ENCODE results near the gene PARP3.

The PARP3 gene

DNA sequence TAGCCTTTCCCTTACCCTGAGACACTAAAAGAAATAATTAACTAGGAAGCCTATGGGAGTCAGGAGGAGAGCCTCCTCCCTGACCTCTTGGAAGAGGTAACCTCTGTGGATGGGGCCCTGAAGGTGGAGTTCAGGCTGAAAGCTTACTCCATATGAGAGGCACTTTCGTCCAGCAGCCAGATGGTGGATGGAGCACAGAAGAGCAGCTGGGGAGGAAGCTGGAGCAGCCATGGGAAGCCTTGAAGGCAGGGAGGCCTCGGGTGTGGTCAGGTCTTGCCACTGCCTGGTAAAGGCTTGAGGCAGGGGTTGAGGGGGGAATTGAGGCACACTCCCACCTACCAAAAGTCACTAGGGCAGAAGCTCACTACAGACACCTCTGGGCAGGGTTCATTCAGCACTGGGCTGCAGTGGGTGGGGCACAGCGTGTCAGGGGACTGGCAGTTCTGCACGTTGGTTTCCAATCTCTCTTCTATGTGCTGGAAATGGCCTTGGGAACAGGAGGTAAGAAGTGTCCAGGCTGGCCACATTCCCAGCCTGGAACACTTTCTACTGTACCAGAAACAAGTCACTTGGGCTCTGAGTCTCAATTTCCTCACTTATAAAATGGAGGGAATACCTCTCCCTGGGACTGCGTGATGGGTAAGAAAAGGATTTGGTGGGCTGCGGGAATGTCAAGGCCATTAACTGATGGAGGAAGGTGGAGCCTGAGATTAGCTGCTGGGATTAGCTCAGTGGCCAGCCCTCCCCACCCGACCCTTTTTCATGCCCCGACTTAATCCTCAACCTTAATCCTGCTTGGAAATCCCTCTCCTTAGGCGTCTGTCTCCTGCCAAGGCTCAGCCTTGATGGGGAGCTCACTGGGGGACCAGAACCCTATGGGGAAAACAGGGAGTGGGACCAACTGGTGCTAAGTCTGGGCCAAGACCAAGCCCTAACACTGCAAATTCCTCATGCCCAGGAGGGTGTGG is 19.7 kb downstream of the PARP3 start:
- Mint-ChIP-seq H3K4me3 (no peak overlapping the region), H3K36me3 (ENCODE audit: low read depth) (peaks cover 3% of the 10 kb centered on the region)

DNA sequence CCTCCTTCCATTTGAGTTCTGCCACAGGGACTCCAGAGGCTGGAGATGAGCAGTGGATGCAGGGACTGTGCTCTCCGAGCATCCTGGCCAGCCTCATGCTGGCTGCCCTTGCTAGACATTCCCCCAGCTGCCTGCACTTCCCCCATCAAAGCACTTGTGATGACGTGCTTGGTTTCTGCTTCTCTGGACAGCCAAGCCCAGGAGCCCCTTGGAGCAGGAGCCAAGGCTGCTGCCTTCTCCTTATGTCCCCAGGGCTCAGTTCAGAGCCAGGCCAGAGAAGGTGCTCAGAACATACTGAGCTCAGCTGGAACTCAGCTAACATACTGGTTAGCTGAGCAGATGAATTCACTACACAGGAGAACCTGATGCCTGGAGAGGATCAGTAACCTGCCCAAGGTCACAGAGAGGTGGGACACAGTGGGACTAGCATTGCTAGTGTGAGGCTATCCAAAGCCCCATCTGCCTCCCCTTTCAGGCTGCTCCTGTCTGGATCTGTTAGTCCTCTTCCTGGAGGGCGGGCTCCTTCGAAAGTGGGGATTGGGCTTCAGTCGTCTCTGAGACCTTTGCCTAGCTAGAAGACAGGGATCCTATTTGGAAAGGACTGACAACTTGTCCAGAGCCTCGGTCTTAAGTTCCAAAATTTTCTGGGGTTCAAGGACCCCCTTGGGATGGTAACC is 20.8 kb downstream of the PARP3 start:
- Mint-ChIP-seq H3K9me3 (no peaks in the 10 kb centered on the region), H3K27me3 (ENCODE audit: low read depth) (peaks cover 2% of the 10 kb centered on the region), H3K27ac (no peak overlapping the region), H3K36me3 (ENCODE audit: low read depth) (peaks cover 3% of the 10 kb centered on the region), H3K4me1 (ENCODE audit: low read depth) (peaks cover 2% of the 10 kb centered on the region), H3K4me3 (no peak overlapping the region)
- no peak for DNase-seq (ENCODE audit: low spot score)

More for the DNA sequence above, 19.7 kb downstream of the PARP3 start:
- no peak for DNase-seq (ENCODE audit: low spot score)
- peaks cover 2% of the 10 kb centered on the region for H3K4me1 Mint-ChIP-seq (ENCODE audit: low read depth)
- H3K9me3 Mint-ChIP-seq, result no peaks in the 10 kb centered on the region
- H3K27me3 Mint-ChIP-seq (ENCODE audit: low read depth), result peaks cover 3% of the 10 kb centered on the region
- no peak overlapping the region for H3K27ac Mint-ChIP-seq

DNA sequence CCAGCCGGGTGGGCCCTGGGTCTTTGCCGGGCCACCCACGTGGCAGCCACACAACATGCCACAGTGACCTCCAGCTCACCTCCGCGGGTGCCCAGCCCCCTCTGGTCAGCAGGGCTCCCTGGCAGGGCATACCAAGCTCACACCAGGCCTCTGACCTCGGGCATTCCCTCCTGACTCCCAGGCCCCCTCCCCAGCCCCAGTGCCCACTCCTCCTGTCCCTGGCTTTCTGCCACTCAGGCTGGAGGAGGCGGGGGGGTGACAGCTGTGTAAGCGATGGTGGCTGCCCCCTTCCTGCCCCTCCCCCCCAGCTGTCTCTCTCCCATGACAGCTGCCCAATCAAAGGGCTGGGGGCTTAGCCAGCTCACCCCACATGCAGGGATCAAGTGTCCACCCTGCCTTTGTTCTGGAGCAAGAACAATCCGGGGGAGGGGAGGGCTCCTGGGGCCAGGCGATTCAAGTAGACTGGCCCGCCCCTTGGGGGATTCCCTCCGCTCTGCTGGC is 21.8 kb downstream of the PARP3 start:
- Mint-ChIP-seq H3K27ac (no peak overlapping the region), H3K9me3 (no peaks in the 10 kb centered on the region)

DNA sequence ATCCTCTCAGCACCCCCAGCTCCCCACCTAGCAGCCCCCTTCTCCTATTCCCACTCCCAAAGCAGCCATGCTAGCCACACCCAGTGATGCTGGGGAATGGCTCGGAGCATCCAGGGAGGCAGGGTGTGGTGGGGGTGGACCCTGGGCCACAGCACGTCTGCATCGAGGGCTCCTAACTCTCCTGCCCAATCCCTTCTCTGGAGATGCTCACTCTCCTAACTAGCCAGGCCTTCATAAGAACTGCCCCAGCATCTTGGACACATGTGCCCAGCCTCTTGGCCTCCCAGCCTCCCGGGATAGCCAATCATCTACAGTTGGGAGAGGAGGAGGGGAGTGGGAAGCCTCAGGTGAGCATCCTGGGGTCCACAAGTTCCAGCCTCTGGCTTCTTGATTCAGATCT is 22.4 kb downstream of the PARP3 start:
- Mint-ChIP-seq H3K4me1 (ENCODE audit: low read depth) (peaks cover 8% of the 10 kb centered on the region), H3K27me3 (ENCODE audit: low read depth) (peaks cover 2% of the 10 kb centered on the region), H3K27ac (no peak overlapping the region), H3K9me3 (no peaks in the 10 kb centered on the region), H3K4me3 (no peak overlapping the region), H3K36me3 (ENCODE audit: low read depth) (peaks cover 3% of the 10 kb centered on the region)
- DNase-seq (ENCODE audit: low spot score), result no peak

More for the DNA sequence above, 21.8 kb downstream of the PARP3 start:
- Mint-ChIP-seq H3K4me1 (ENCODE audit: low read depth) (peaks cover 6% of the 10 kb centered on the region), H3K4me3 (no peak overlapping the region), H3K27me3 (ENCODE audit: low read depth) (peaks cover 2% of the 10 kb centered on the region), H3K36me3 (ENCODE audit: low read depth) (peaks cover 1% of the 10 kb centered on the region)
- DNase-seq (ENCODE audit: low spot score), result no peak

DNA sequence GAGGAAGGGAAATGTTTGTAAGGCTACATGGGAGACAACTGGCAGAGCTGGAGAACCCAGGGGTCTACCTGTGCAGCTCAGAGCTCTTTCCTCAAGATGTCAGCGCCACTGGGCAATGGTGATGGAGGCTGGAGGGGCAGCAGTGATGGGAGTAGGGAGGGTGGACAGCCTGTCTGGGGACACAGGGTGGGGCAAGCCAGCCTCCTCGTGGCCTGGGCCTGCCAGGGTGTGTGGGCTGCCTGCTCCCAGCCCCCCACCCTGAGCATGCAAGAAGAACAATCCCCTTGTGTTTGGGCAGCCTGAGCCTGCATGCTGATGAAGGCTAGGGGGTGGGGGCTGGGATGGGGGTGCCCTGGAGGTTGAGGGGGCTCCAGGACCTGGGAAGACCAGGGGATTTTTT is 23.9 kb downstream of the PARP3 start:
- H3K4me3 Mint-ChIP-seq, result peak overlapping the region; percentile 82
- H3K27me3 Mint-ChIP-seq (ENCODE audit: low read depth), result peaks cover 2% of the 10 kb centered on the region
- H3K4me1 Mint-ChIP-seq (ENCODE audit: low read depth), result peaks cover 8% of the 10 kb centered on the region
- DNase-seq (ENCODE audit: low spot score), result no peak
- H3K9me3 Mint-ChIP-seq, result no peaks in the 10 kb centered on the region
- peaks cover 3% of the 10 kb centered on the region for H3K36me3 Mint-ChIP-seq (ENCODE audit: low read depth)
- H3K27ac Mint-ChIP-seq, result peak overlapping the region; percentile 41

DNA sequence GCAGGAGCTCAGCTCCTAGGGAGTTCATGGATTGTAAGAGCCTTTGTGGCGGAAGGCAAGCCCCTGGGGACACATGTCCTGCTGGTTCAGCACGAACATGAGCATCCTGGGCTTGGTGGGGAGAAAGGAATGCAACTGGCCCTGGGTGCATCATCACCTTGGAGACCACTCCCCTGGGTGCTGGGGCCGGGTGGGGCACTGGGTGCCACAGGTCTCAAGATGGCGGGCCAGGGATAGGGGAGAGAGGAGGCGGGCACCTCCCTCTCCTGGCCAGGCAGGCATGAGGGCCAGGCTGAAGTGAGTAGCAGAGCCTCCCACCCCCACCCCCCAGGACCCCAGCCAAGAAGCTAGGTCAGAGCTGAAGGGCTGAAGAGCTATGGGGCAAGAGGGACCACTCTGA is 24.3 kb downstream of the PARP3 start:
- Mint-ChIP-seq H3K27me3 (ENCODE audit: low read depth) (peaks cover 2% of the 10 kb centered on the region), H3K36me3 (ENCODE audit: low read depth) (peaks cover 3% of the 10 kb centered on the region), H3K9me3 (no peaks in the 10 kb centered on the region), H3K4me3 (peak overlapping the region; percentile 82), H3K4me1 (ENCODE audit: low read depth) (peaks cover 8% of the 10 kb centered on the region), H3K27ac (peak overlapping the region; percentile 59)
- no peak for DNase-seq (ENCODE audit: low spot score)

DNA sequence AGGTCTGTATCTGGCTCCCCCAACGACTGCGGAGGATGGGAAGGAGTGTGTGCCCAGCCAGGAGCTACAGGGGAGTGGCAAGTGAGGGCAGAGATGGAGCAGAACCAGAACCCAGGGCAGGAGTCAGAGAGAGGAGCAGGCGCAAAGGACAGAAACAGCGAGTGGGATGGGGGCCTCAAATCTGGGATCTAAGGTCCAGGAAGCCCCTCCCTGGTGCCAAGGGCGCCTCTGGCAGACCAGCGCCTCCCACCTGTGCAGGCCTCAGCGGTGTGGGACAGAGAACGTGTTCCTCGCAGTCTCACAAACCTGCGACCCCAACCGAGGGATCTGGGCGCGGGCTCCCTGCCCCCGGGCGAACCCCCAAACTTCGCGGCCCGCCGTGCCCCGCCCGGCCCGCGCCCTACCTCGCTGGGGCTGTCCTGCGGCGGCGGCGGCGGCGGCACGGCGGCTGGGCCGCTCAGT is 24.8 kb downstream of the PARP3 start:
- peaks cover 3% of the 10 kb centered on the region for H3K36me3 Mint-ChIP-seq (ENCODE audit: low read depth)
- peak overlapping the region; percentile 82 for H3K4me3 Mint-ChIP-seq
- H3K4me1 Mint-ChIP-seq (ENCODE audit: low read depth), result peaks cover 8% of the 10 kb centered on the region
- H3K27ac Mint-ChIP-seq, result peak overlapping the region; percentile 59
- H3K9me3 Mint-ChIP-seq, result no peaks in the 10 kb centered on the region
- peaks cover 2% of the 10 kb centered on the region for H3K27me3 Mint-ChIP-seq (ENCODE audit: low read depth)
- DNase-seq (ENCODE audit: low spot score), result no peak

DNA sequence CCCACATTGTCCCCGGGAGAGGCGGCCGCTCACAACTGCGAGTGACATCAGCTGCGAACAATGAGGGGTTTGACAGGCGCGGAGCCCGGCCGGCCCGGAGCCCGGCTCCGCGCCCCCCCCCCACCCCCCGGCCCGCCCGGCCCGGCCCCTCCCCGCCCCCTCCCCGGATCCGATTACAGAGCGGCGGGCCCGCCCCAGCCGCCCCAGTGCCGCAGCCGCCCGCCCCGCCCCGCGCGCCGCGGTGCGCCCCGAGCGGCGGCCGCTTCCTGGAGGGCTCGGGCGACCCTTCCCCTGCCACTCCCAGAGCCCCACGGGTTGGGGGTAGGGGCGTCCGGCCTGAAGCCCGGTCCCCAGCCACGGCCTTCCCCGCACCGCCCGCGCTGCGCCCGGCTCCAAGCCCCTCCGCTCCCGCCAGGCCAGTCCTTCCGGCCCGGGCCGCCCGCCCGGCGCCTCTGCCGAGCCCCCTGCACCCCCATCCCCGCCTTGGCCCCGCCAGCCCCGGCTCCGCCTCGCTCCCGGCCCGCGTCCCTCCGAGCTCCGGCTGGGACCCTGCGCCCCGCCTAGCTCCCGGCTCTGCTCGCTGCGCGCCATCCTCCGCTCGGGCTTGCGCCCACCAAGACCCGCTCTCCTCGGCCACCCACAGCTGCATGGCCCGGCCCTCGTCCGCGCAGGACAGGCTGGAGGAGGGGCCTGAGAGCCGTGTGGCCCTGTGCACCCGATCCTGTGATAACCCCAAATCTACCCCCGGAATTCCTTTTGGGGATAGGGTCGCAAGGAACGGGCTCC is 25.4 kb downstream of the PARP3 start, which contains the start of gene PCBP4:
Gene PCBP4 (minus strand): TSS at position 71 of the 786 bp plus-strand sequence. CDS start 6,214 bp downstream, outside the sequence.
- no peaks in the 10 kb centered on the region for H3K9me3 Mint-ChIP-seq
- DNase-seq (ENCODE audit: low spot score), result peak; percentile 31
- peaks cover 8% of the 10 kb centered on the region for H3K4me1 Mint-ChIP-seq (ENCODE audit: low read depth)
- peaks cover 3% of the 10 kb centered on the region for H3K36me3 Mint-ChIP-seq (ENCODE audit: low read depth)
- H3K4me3 Mint-ChIP-seq, result peak within 1 kb of the TSS; percentile 89
- H3K27ac Mint-ChIP-seq, result peak within 1 kb of the TSS; percentile 79
- H3K27me3 Mint-ChIP-seq (ENCODE audit: low read depth), result peaks cover 2% of the 10 kb centered on the region

DNA sequence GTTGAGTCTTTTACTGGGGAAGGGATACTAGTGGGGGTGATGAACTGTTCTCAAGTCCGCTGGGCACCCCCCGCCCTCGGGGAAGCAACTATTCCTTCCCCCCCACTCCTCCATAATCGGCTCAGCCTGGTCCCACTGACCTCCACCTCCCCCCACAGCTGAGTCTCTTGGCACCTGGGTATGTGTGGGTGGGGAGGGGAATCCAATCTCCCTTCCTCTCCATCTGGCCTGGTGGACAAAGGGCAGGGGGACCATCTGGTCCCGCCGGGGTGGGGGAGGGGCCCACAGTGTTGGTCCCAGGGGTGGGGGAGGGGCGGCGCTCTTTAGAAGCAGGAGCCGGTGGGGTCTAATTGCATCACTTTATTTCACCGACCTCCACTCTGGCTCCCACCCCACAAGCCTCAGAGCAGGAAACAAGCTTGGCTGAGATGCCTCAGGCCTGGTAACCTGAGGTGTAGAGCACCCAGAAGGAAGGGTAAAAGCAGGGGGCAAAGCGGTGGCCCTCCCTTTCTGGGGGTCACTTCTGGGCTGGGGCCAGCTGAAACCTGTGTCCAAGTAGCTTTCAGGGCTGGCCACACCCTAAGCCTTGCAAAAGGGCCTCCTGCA is 26.1 kb downstream of the PARP3 start:
- H3K27me3 Mint-ChIP-seq (ENCODE audit: low read depth), result peaks cover 2% of the 10 kb centered on the region
- no peak for DNase-seq (ENCODE audit: low spot score)
- peak overlapping the region; percentile 89 for H3K4me3 Mint-ChIP-seq
- peak overlapping the region; percentile 79 for H3K27ac Mint-ChIP-seq
- no peaks in the 10 kb centered on the region for H3K9me3 Mint-ChIP-seq
- H3K36me3 Mint-ChIP-seq (ENCODE audit: low read depth), result peaks cover 3% of the 10 kb centered on the region
- H3K4me1 Mint-ChIP-seq (ENCODE audit: low read depth), result peaks cover 8% of the 10 kb centered on the region

DNA sequence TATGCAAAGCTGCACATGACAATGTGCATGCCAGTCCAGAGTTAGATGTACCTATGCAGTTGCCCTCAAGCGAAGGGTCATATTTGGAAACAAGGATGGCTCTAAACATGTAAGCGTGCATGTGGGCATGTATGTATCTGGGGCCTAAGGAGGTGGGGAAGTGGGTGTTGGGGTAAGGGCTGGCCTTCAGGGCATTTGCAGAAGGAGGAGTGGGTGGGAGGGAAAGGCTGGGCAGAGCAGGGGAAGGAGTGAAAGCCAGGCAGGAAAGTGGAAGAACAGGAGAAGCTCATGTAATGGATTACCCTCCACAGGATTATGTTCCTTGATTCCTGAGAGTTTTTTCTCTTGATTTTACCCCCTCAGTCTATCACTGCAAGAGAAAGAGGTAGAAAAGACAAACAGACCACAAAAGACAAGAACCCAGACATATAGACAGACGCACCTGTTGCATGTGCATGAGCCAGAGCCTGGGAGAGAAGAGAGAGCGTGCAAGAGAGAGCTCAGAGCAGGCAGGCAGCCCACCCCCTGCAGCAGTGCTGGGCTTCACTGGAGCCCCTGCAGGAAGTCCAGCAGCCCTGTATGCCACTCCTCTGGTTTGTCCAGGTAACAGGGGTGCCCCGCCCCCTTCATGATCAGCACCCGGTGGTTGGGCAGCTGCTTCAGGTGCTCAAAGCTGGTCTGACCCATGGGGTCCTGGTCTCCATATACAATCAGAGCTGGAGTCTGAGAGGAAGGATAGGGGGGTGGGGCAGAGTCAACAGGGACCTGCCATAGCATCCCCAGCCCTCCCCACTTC is 26.9 kb downstream of the PARP3 start:
- Mint-ChIP-seq H3K36me3 (ENCODE audit: low read depth) (peaks cover 4% of the 10 kb centered on the region), H3K9me3 (no peaks in the 10 kb centered on the region), H3K27ac (no peak overlapping the region), H3K27me3 (ENCODE audit: low read depth) (peaks cover 2% of the 10 kb centered on the region), H3K4me1 (ENCODE audit: low read depth) (peaks cover 12% of the 10 kb centered on the region), H3K4me3 (peak overlapping the region; percentile 71)
- no peak for DNase-seq (ENCODE audit: low spot score)

DNA sequence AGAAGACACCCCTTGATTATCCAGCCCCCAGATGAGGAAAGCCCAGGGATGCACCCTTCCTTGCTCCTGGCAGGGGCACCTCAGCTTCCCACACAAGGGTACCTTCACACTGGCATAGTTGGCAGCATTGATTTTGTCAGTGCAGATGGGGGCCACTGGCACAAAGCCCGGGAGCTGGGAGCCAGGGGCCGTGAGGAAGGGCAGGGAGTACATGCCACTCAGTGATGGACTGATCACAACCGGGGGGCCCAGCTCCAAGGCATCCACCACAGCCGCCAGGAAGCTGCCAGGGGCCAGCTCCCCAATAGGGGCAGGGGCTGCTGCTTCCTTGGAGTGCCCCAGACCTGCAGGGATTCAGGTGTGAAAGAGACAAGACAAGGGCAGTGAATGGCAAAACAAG is 27.7 kb downstream of the PARP3 start:
- DNase-seq (ENCODE audit: low spot score), result no peak
- Mint-ChIP-seq H3K27ac (no peak overlapping the region), H3K4me3 (no peak overlapping the region), H3K27me3 (ENCODE audit: low read depth) (peaks cover 2% of the 10 kb centered on the region), H3K9me3 (no peaks in the 10 kb centered on the region), H3K4me1 (ENCODE audit: low read depth) (peaks cover 18% of the 10 kb centered on the region), H3K36me3 (ENCODE audit: low read depth) (peaks cover 4% of the 10 kb centered on the region)

DNA sequence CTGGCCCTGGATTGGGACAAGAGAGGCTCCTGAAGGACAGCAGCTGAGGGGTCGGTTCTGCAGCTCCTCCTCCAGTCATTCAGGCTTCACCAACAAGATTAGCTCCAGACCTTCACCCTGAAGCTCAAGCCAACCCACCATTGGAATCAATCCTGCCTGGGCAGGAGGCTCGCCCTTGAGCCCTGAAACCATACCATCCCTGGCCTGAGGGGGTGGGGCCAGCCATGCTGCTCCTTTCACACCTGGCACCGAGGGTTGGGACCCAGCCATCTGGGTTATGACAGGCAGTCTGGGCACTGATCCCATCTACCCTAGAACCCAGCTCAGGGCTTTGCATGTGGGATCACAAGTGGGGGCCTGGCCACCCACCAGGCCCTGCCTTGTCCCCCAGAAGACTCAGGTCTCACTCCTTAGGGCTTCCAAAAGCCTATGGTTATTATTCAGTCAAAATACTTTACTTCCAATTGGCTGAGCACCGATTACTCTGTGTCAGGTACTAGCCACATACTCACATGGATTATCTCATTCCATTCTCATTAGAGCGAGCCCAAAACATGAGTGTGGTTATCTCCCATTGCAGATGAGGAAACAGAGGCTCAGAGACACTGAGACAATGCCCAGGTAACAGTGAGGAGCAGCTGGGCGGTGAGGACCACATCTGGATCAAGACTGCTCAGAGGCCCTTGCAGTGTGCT is 28.6 kb downstream of the PARP3 start:
- Mint-ChIP-seq H3K4me3 (no peak overlapping the region), H3K27ac (no peak overlapping the region), H3K36me3 (ENCODE audit: low read depth) (peaks cover 4% of the 10 kb centered on the region), H3K9me3 (no peaks in the 10 kb centered on the region), H3K4me1 (ENCODE audit: low read depth) (peaks cover 24% of the 10 kb centered on the region), H3K27me3 (ENCODE audit: low read depth) (no peaks in the 10 kb centered on the region)
- DNase-seq (ENCODE audit: low spot score), result no peak
